H1 (cell line): ENCODE measurements around the gene KLHL3. TPM values are rescaled to one million over a fixed set of nuclear protein-coding genes. Genes with fewer than 3 reads are reported as not detected.
A peak's percentile ranks its signal among the peaks of the same experiment; 100 is the strongest.

Source experiments
- CTCF ChIA-PET: fragments of 300-600 bp; sonication (Branson Sonifier 250); formaldehyde crosslinking; loops from one replicate; lab custom pipeline; 2021; ENCODE audit not compliant: partially characterized antibody; lab: Charles Lee
- POLR2A ChIA-PET: fragments of 300-600 bp; sonication (Branson Sonifier 250); formaldehyde crosslinking; loops from one replicate; lab custom pipeline; 2021; ENCODE audit warnings: inconsistent platforms; ENCODE audit not compliant: partially characterized antibody; lab: Charles Lee
- DNase-seq, 2 experiments: peaks; one replicate each; pipeline versions ENCODE4 v3.0.0 to v3.0.0-alpha.2; 2010 to 2022; ENCODE audit warnings: low spot score in 2 of 2, low read depth in 1 of 2, mixed read lengths in 1 of 2
- FAIRE-seq: peaks from 2 replicates; lab custom pipeline; 2011; peaks lifted over from hg19 to GRCh38; lab: Jason Lieb, UNC
- H2AFZ ChIP-seq: 2 replicates; pipeline ENCODE4 v1.8.1; 2012; ENCODE audit warnings: low read length, inconsistent platforms
- H2AK5ac ChIP-seq: 2 replicates; pipeline ENCODE4 v1.6.1; 2013; ENCODE audit warnings: low read depth, low read length
- H2BK120ac ChIP-seq: replicated peaks from 2 replicates; pipeline ENCODE3; 2013; ENCODE audit warnings: low read depth, low read length, inconsistent platforms
- H2BK12ac ChIP-seq: 2 replicates; pipeline ENCODE4 v1.6.1; 2013; ENCODE audit warnings: low read depth, low read length
- H2BK15ac ChIP-seq: 2 replicates; pipeline ENCODE4 v1.6.1; 2013; ENCODE audit warnings: low read length
- H2BK20ac ChIP-seq: 2 replicates; pipeline ENCODE4 v1.6.1; 2013; ENCODE audit warnings: low read length
- H2BK5ac ChIP-seq: 2 replicates; pipeline ENCODE4 v1.6.1; 2013; ENCODE audit warnings: low read depth, low read length
- H3K14ac ChIP-seq: 2 replicates; pipeline ENCODE4 v1.6.1; 2013; ENCODE audit warnings: inconsistent platforms; ENCODE audit not compliant: insufficient read length
- H3K18ac ChIP-seq: 2 replicates; pipeline ENCODE4 v1.6.1; 2013; ENCODE audit warnings: low read length; ENCODE audit errors: extremely low read depth
- H3K23ac ChIP-seq: 2 replicates; pipeline ENCODE4 v1.6.1; 2013; ENCODE audit warnings: inconsistent platforms; ENCODE audit not compliant: insufficient read length
- H3K23me2 ChIP-seq: 2 replicates; pipeline ENCODE4 v1.6.1; 2013; ENCODE audit warnings: low read depth, low read length
- H3K27ac ChIP-seq: 2 replicates; pipeline ENCODE4 v1.6.1; 2011; ENCODE audit warnings: low read depth, low read length, inconsistent platforms
- H3K27me3 ChIP-seq, 4 experiments: replicated peaks in 1 of 4; 1 replicate in 1 of 4; 2 replicates in 3 of 4; pipeline versions ENCODE4 v1.6.1 to v1.8.1; 2011 to 2013; ENCODE audit warnings: low read length in 3 of 4, mild to moderate bottlenecking in 3 of 4, inconsistent platforms in 2 of 4, mixed read lengths in 2 of 4, moderate library complexity in 1 of 4; ENCODE audit not compliant: control insufficient read depth in 3 of 4, insufficient read depth in 3 of 4; ENCODE audit errors: extremely low read depth in 1 of 4
- H3K36me3 ChIP-seq, 4 experiments: 2 replicates each; pipeline versions ENCODE4 v1.6.1 to v1.8.1; 2011 to 2013; ENCODE audit warnings: mild to moderate bottlenecking in 4 of 4, low read length in 3 of 4, moderate library complexity in 2 of 4, control low read depth in 1 of 4, inconsistent platforms in 1 of 4; ENCODE audit not compliant: insufficient read depth in 4 of 4, control insufficient read depth in 2 of 4
- H3K4ac ChIP-seq: replicated peaks from 2 replicates; pipeline ENCODE3; 2013; ENCODE audit warnings: low read length, low read depth, mixed read lengths, inconsistent platforms; ENCODE audit not compliant: insufficient read length
- H3K4me1 ChIP-seq, 4 experiments: replicated peaks in 1 of 4; 1 replicate in 1 of 4; 2 replicates in 3 of 4; pipeline versions ENCODE4 v1.6.1 to v1.8.1; 2011 to 2013; ENCODE audit warnings: low read length in 3 of 4, inconsistent platforms in 2 of 4, mixed read lengths in 1 of 4; ENCODE audit not compliant: insufficient read depth in 4 of 4, control insufficient read depth in 3 of 4
- H3K4me2 ChIP-seq, 2 experiments: 2 replicates each; pipeline versions ENCODE4 v1.6.1 to v1.8.1; 2011 to 2013; ENCODE audit warnings: low read depth in 2 of 2, low read length in 2 of 2, control low read depth in 1 of 2, inconsistent platforms in 1 of 2, mild to moderate bottlenecking in 1 of 2; ENCODE audit not compliant: insufficient read depth in 1 of 2
- H3K4me3 ChIP-seq, 4 experiments: fragments of 200-600, 300-600 bp in 1 of 4; sonication (generic), shearing (Covaris generic), sonication (Bioruptor Twin) in 1 of 4; 2 replicates each; pipeline versions ENCODE4 v1.5.1 to v1.8.1; 2011 to 2016; ENCODE audit warnings: low read length in 4 of 4, low read depth in 3 of 4, control low read depth in 2 of 4, inconsistent platforms in 2 of 4, mild to moderate bottlenecking in 2 of 4, mixed read lengths in 1 of 4, moderate library complexity in 1 of 4; ENCODE audit not compliant: insufficient read depth in 2 of 4; ENCODE audit errors: extremely low read depth in 1 of 4
- H3K56ac ChIP-seq: replicated peaks from 2 replicates; pipeline ENCODE3; 2013; ENCODE audit warnings: low read depth, mild to moderate bottlenecking, mixed read lengths, low read length, inconsistent platforms; ENCODE audit not compliant: insufficient read length
- H3K79me1 ChIP-seq: 2 replicates; pipeline ENCODE4 v1.6.1; 2013; ENCODE audit warnings: low read depth, low read length, control low read depth
- H3K79me2 ChIP-seq, 2 experiments: 2 replicates each; pipeline versions ENCODE4 v1.6.1 to v1.8.1; 2012 to 2013; ENCODE audit warnings: low read length in 2 of 2, mild to moderate bottlenecking in 2 of 2, inconsistent platforms in 1 of 2; ENCODE audit not compliant: insufficient read depth in 2 of 2, control insufficient read depth in 1 of 2
- H3K9ac ChIP-seq, 4 experiments: replicated peaks in 1 of 4; 1 replicate in 1 of 4; 2 replicates in 3 of 4; pipeline versions ENCODE4 v1.6.1 to v1.8.1; 2011 to 2013; ENCODE audit warnings: low read depth in 3 of 4, low read length in 3 of 4, control low read depth in 2 of 4, mild to moderate bottlenecking in 2 of 4, moderate library complexity in 2 of 4, inconsistent platforms in 1 of 4; ENCODE audit errors: extremely low read depth in 1 of 4
- H3K9me3 ChIP-seq, 2 experiments: 2 replicates each; pipeline versions ENCODE4 v1.6.1 to v1.8.1; 2012 to 2013; ENCODE audit warnings: mild to moderate bottlenecking in 2 of 2, moderate library complexity in 2 of 2, control low read depth in 1 of 2, inconsistent platforms in 1 of 2, low read depth in 1 of 2, low read length in 1 of 2, mixed read lengths in 1 of 2; ENCODE audit not compliant: insufficient read depth in 2 of 2
- H4K20me1 ChIP-seq, 2 experiments: replicated peaks in 1 of 2; 2 replicates each; pipeline versions ENCODE3 to v1.8.1; 2011 to 2013; ENCODE audit warnings: inconsistent platforms in 2 of 2, low read length in 2 of 2, mild to moderate bottlenecking in 1 of 2; ENCODE audit not compliant: insufficient read depth in 2 of 2, control insufficient read depth in 1 of 2
- H4K5ac ChIP-seq: 2 replicates; pipeline ENCODE4 v1.6.1; 2013; ENCODE audit warnings: low read length, low read depth, mixed read lengths, inconsistent platforms; ENCODE audit not compliant: insufficient read length
- H4K8ac ChIP-seq: 2 replicates; pipeline ENCODE4 v1.8.0; 2013; ENCODE audit warnings: mild to moderate bottlenecking, moderate library complexity, low read length, inconsistent platforms; ENCODE audit not compliant: insufficient read depth; ENCODE audit errors: extremely low read depth
- H4K91ac ChIP-seq: replicated peaks from 2 replicates; pipeline ENCODE3; 2013; ENCODE audit warnings: low read length, mixed read lengths, inconsistent platforms; ENCODE audit not compliant: insufficient read length
- BCL11A ChIP-seq, 2 experiments: IDR thresholded peaks; one replicate each; pipeline ENCODE4 v1.6.1; 2011; ENCODE audit warnings: low read depth in 2 of 2, low read length in 2 of 2, mild to moderate bottlenecking in 2 of 2
- CTBP2 ChIP-seq: IDR thresholded peaks from 2 replicates; pipeline ENCODE4 v1.7.0; 2011; ENCODE audit warnings: borderline replicate concordance, mild to moderate bottlenecking, moderate library complexity, mixed read lengths, low read length; ENCODE audit not compliant: insufficient read depth, insufficient read length
- CTCF ChIP-seq, 3 experiments: IDR thresholded peaks; 1 replicate in 2 of 3; 2 replicates in 1 of 3; pipeline versions ENCODE4 v1.5.1 to v1.6.1; 2011; ENCODE audit warnings: low read length in 3 of 3, mild to moderate bottlenecking in 3 of 3, inconsistent platforms in 2 of 3, low read depth in 1 of 3, moderate library complexity in 1 of 3; ENCODE audit not compliant: insufficient read depth in 1 of 3; ENCODE audit errors: control extremely low read depth in 1 of 3
- RAD21 ChIP-seq, 2 experiments: IDR thresholded peaks in 1 of 2; conservative IDR thresholded peaks in 1 of 2; 2 replicates each; pipeline ENCODE4 v1.6.1; 2011; ENCODE audit warnings: low read depth in 2 of 2, low read length in 2 of 2, improper control_type of control experiment in 1 of 2, inconsistent platforms in 1 of 2, mild to moderate bottlenecking in 1 of 2, moderate library complexity in 1 of 2
- RNF2 ChIP-seq: fragments of 200-900, 300-1000 bp; sonication (generic); IDR thresholded peaks from 2 replicates; pipeline ENCODE4 v1.7.1; 2016; ENCODE audit warnings: borderline replicate concordance, low read depth, mild to moderate bottlenecking, antibody characterized with exemption, low read length; ENCODE audit not compliant: poor library complexity, severe bottlenecking; ENCODE audit errors: missing control alignments
- SP4 ChIP-seq: IDR thresholded peaks from 2 replicates; pipeline ENCODE4 v1.6.1; 2012; ENCODE audit warnings: low read length, inconsistent platforms
- TAF1 ChIP-seq: IDR thresholded peaks from 2 replicates; pipeline ENCODE4 v1.6.1; 2011; ENCODE audit warnings: mild to moderate bottlenecking, low read depth, low read length
- WGBS, 2 experiments: shearing (Covaris generic) in 1 of 2; methylation state at CpG; one replicate each; pipeline versions ENCODE4 v1.1.6 to v1.1.7; 2013 to 2015; ENCODE audit warnings: low lambda C conversion rate in 2 of 2, mixed read lengths in 2 of 2, inconsistent platforms in 1 of 2, low coverage in 1 of 2, missing lambda C conversion rate in 1 of 2; ENCODE audit not compliant: insufficient replicate concordance in 2 of 2, insufficient coverage in 1 of 2, insufficient read length in 1 of 2; ENCODE audit errors: extremely low coverage in 1 of 2, missing lambda C conversion rate in 1 of 2; 5-methylcytosine and 5-hydroxymethylcytosine counted together
- polyA plus RNA-seq, 7 experiments: library from polyadenylated mRNA; depleted of rRNA in 3 of 7; stranded (reverse) in 5 of 7; unstranded in 2 of 7; fragments of >200 nt in 5 of 7; fragments of 200-250 nt in 2 of 7; gene quantifications; 1 replicate in 5 of 7; 2 replicates in 1 of 7; 4 replicates in 1 of 7; pipeline versions ENCODE4 v1.2.1 to v1.2.3, GENCODE V29; 2011 to 2013; ENCODE audit warnings: missing spikeins in 2 of 7, mixed read lengths in 2 of 7
- total RNA-seq: library from RNA; stranded (reverse); fragmentation: NEBNext Ultra II Directional; extraction: Animal tissue kit (Norgen Biotek cat#: 25700); gene quantifications from 2 replicates; pipeline ENCODE4 v1.2.1, GENCODE V29; 2021

The KLHL3 gene
- total and polyA plus RNA-seq, 2 of the 8 experiments (the other 6 are each of a cell fraction or from before 2014, with no cell fraction given) = 7.4 to 13.7 TPM

- H2BK5ac ChIP-seq = no peak overlapping the region
- H2AFZ ChIP-seq = no peak overlapping the region
- H3K56ac ChIP-seq = no peak overlapping the region
- H3K36me3 ChIP-seq = no peaks in the 10 kb centered on the region
- no peak for TF ChIP-seq TAF1
- peak; percentile 49 to 55 for TF ChIP-seq RAD21 (IDR thresholded peaks at IDR 0.05 in 1 of 2, conservative IDR thresholded peaks at IDR 0.05 in 1 of 2; ENCODE audit: low read depth in 2 of 2, low read length in 2 of 2)
- no peak for TF ChIP-seq CTBP2
- no peak for TF ChIP-seq RNF2
- no peak for TF ChIP-seq SP4
- peak in 2 of 3 experiments; percentile 36 to 42; a peak in 2 of 4 replicates for TF ChIP-seq CTCF (IDR thresholded peaks at IDR 0.05; ENCODE audit: control extremely low read depth in 1 of 3, insufficient read depth in 1 of 3, low read depth in 1 of 3, low read length in 3 of 3)
- no peak for TF ChIP-seq BCL11A (IDR thresholded peaks at IDR 0.05; ENCODE audit: low read depth in 2 of 2, low read length in 2 of 2)
- H3K9ac ChIP-seq = no peak overlapping the region
- no peaks in the 10 kb centered on the region for H3K79me2 ChIP-seq
- H3K4me2 ChIP-seq = no peak overlapping the region
- no peak overlapping the region for H3K4ac ChIP-seq
- no peaks in the 10 kb centered on the region for H3K27me3 ChIP-seq
- no peak overlapping the region for H2BK120ac ChIP-seq
- no peak overlapping the region for H2BK15ac ChIP-seq
- CTCF ChIA-PET = interaction anchor here (0.5 to 1.8 kb wide), 18 partner anchors 10 to 803 kb away, joined by 3 to 7 read pairs (median 3); no protein-coding TSS in a partner anchor
- DNase-seq (no peak), FAIRE-seq (no peak)
- H2AK5ac ChIP-seq = no peak overlapping the region
- H3K79me1 ChIP-seq = no peaks in the 10 kb centered on the region
- no peak overlapping the region for H4K8ac ChIP-seq
- H4K5ac ChIP-seq = no peak overlapping the region
- H2BK20ac ChIP-seq = no peak overlapping the region
- no peaks in the 10 kb centered on the region for H4K20me1 ChIP-seq
- H3K23ac ChIP-seq = no peak overlapping the region
- H2BK12ac ChIP-seq = no peak overlapping the region
- no peaks in the 10 kb centered on the region for H3K23me2 ChIP-seq
- no peaks in the 10 kb centered on the region for H3K9me3 ChIP-seq
- no peak overlapping the region for H3K14ac ChIP-seq
- POLR2A ChIA-PET = no interaction called here
- H3K4me1 ChIP-seq = peaks cover 0 to 4% (median 0%) of the 10 kb centered on the region in 4 experiments; a peak in 2 of 7 replicates
- H3K27ac ChIP-seq = no peak overlapping the region
- no peak overlapping the region for H3K4me3 ChIP-seq
- H3K18ac ChIP-seq = no peak overlapping the region
- 73% methylated on average over 4 of the region's 4 CpGs; no CpG with 5 or more reads in 1 of the 2 experiments for WGBS, 2 experiments
- no peak overlapping the region for H4K91ac ChIP-seq
Measured at GRCh38 chr5:137605411-137605810, 130.5 kb downstream of the KLHL3 start.
